H9 (cell line): ENCODE measurements around the gene SLC26A2. TPM values are rescaled to one million over a fixed set of nuclear protein-coding genes. Genes with fewer than 3 reads are reported as not detected.

ENCODE experiments used
- DNase-seq: peaks from one replicate; pipeline ENCODE4 v3.0.0-alpha.2; 2017
- H2AFZ ChIP-seq: one replicate; pipeline ENCODE4 v1.6.1; 2013; ENCODE audit warnings: mild to moderate bottlenecking, low read length, control low read depth, moderate library complexity
- H2AK5ac ChIP-seq: 2 replicates; pipeline ENCODE4 v1.6.1; 2013; ENCODE audit warnings: low read length, control low read depth, mixed read lengths; ENCODE audit not compliant: insufficient read length
- H2BK120ac ChIP-seq: one replicate; pipeline ENCODE4 v1.6.1; 2013; ENCODE audit warnings: low read depth, mild to moderate bottlenecking, low read length, control low read depth, inconsistent platforms; ENCODE audit not compliant: poor library complexity, severe bottlenecking
- H2BK12ac ChIP-seq: 2 replicates; pipeline ENCODE4 v1.6.1; 2013; ENCODE audit warnings: low read length, control low read depth, mixed read lengths, low read depth; ENCODE audit not compliant: insufficient read length
- H2BK15ac ChIP-seq: 2 replicates; pipeline ENCODE4 v1.6.1; 2013; ENCODE audit warnings: low read depth, low read length, control low read depth
- H2BK20ac ChIP-seq: one replicate; pipeline ENCODE4 v1.6.1; 2013; ENCODE audit warnings: low read depth, mild to moderate bottlenecking, low read length, control low read depth, inconsistent platforms; ENCODE audit not compliant: poor library complexity, severe bottlenecking
- H2BK5ac ChIP-seq: 2 replicates; pipeline ENCODE4 v1.6.1; 2013; ENCODE audit warnings: low read length, control low read depth, mixed read lengths; ENCODE audit not compliant: insufficient read length
- H3K14ac ChIP-seq: 2 replicates; pipeline ENCODE4 v1.6.1; 2013; ENCODE audit warnings: low read length, control low read depth; ENCODE audit not compliant: insufficient read depth
- H3K18ac ChIP-seq: 2 replicates; pipeline ENCODE4 v1.6.1; 2013; ENCODE audit warnings: low read depth, mild to moderate bottlenecking, mixed read lengths, low read length, control low read depth; ENCODE audit not compliant: insufficient read length
- H3K23ac ChIP-seq: 2 replicates; pipeline ENCODE4 v1.6.1; 2013; ENCODE audit warnings: low read length, control low read depth, mixed read lengths, low read depth; ENCODE audit not compliant: insufficient read length
- H3K23me2 ChIP-seq: 2 replicates; pipeline ENCODE4 v1.6.1; 2013; ENCODE audit warnings: low read depth, mild to moderate bottlenecking, mixed read lengths, low read length, control low read depth; ENCODE audit not compliant: insufficient read length, poor library complexity, severe bottlenecking
- H3K27ac ChIP-seq: 2 replicates; pipeline ENCODE4 v1.5.1; 2013; ENCODE audit warnings: low read length, control low read depth, mixed read lengths, low read depth; ENCODE audit not compliant: insufficient read length
- H3K27me3 ChIP-seq: 2 replicates; pipeline ENCODE4 v1.6.1; 2013; ENCODE audit warnings: low read length, control low read depth, inconsistent platforms; ENCODE audit not compliant: insufficient read depth
- H3K4ac ChIP-seq: 2 replicates; pipeline ENCODE4 v1.6.1; 2013; ENCODE audit warnings: low read depth, mild to moderate bottlenecking, control low read depth, inconsistent platforms, low read length, moderate library complexity
- H3K4me1 ChIP-seq: 2 replicates; pipeline ENCODE4 v1.6.1; 2013; ENCODE audit warnings: low read length, control low read depth, inconsistent platforms; ENCODE audit not compliant: insufficient read depth
- H3K4me2 ChIP-seq: 2 replicates; pipeline ENCODE4 v1.6.1; 2013; ENCODE audit warnings: low read length, control low read depth, mixed read lengths; ENCODE audit not compliant: insufficient read length, insufficient read depth
- H3K56ac ChIP-seq: 2 replicates; pipeline ENCODE4 v1.6.1; 2013; ENCODE audit warnings: low read depth, mild to moderate bottlenecking, mixed read lengths, low read length, control low read depth; ENCODE audit not compliant: insufficient read length
- H3K79me1 ChIP-seq: 2 replicates; pipeline ENCODE4 v1.6.1; 2013; ENCODE audit warnings: low read depth, mild to moderate bottlenecking, moderate library complexity, low read length, control low read depth, inconsistent platforms; ENCODE audit not compliant: insufficient read depth, poor library complexity, severe bottlenecking
- H3K79me2 ChIP-seq: 2 replicates; pipeline ENCODE4 v1.6.1; 2013; ENCODE audit warnings: low read length, control low read depth, inconsistent platforms; ENCODE audit not compliant: insufficient read depth
- H3K9ac ChIP-seq: 2 replicates; pipeline ENCODE4 v1.6.1; 2013; ENCODE audit warnings: low read length, control low read depth, mixed read lengths; ENCODE audit not compliant: insufficient read length; ENCODE audit errors: extremely low read depth
- H3K9me3 ChIP-seq: one replicate; pipeline ENCODE4 v1.6.1; 2013; ENCODE audit warnings: low read depth, low read length, inconsistent platforms; ENCODE audit not compliant: control insufficient read depth
- H3T11ph ChIP-seq: one replicate; pipeline ENCODE4 v1.6.1; 2013; ENCODE audit warnings: mild to moderate bottlenecking, low read length, control low read depth, inconsistent platforms
- H4K20me1 ChIP-seq: one replicate; pipeline ENCODE4 v1.6.1; 2013; ENCODE audit not compliant: control insufficient read depth, insufficient read length, insufficient read depth
- H4K5ac ChIP-seq: 2 replicates; pipeline ENCODE4 v1.6.1; 2013; ENCODE audit warnings: low read depth, mild to moderate bottlenecking, mixed read lengths, low read length, control low read depth; ENCODE audit not compliant: insufficient read length
- H4K8ac ChIP-seq: replicated peaks from 2 replicates; pipeline ENCODE4 v1.6.1; 2013; ENCODE audit warnings: low read length, control low read depth, mixed read lengths, low read depth; ENCODE audit not compliant: insufficient read length
- H4K91ac ChIP-seq: 2 replicates; pipeline ENCODE4 v1.6.1; 2013; ENCODE audit warnings: low read depth, mild to moderate bottlenecking, moderate library complexity, mixed read lengths, low read length, control low read depth; ENCODE audit not compliant: insufficient read length
- H3K27ac Mint-ChIP-seq, 3 experiments: 2 replicates in 2 of 3; 3 replicates in 1 of 3; pipeline ENCODE4 v1.8.0; 2020 to 2021; ENCODE audit warnings: mixed read lengths in 3 of 3, mild to moderate bottlenecking in 1 of 3, moderate library complexity in 1 of 3
- H3K27me3 Mint-ChIP-seq: 2 replicates; pipeline ENCODE4 v1.8.0; 2021; ENCODE audit warnings: low read depth, mild to moderate bottlenecking, moderate library complexity, mixed read lengths
- H3K36me3 Mint-ChIP-seq, 3 experiments: 2 replicates in 2 of 3; 3 replicates in 1 of 3; pipeline ENCODE4 v1.8.0; 2020 to 2021; ENCODE audit warnings: low read depth in 3 of 3, mixed read lengths in 3 of 3; ENCODE audit not compliant: insufficient read depth in 1 of 3
- H3K4me1 Mint-ChIP-seq, 2 experiments: 2 replicates each; pipeline ENCODE4 v1.8.0; 2020; ENCODE audit warnings: mixed read lengths in 2 of 2
- H3K4me3 Mint-ChIP-seq, 2 experiments: 2 replicates in 1 of 2; 3 replicates in 1 of 2; pipeline ENCODE4 v1.8.0; 2020 to 2021; ENCODE audit warnings: mild to moderate bottlenecking in 2 of 2, mixed read lengths in 2 of 2, moderate library complexity in 1 of 2
- H3K9me3 Mint-ChIP-seq, 2 experiments: 2 replicates in 1 of 2; 3 replicates in 1 of 2; pipeline ENCODE4 v1.8.0; 2020; ENCODE audit warnings: mild to moderate bottlenecking in 2 of 2, mixed read lengths in 2 of 2, moderate library complexity in 1 of 2
- CTCF ChIP-seq: fragments of 200-600 bp; sonication (generic); conservative IDR thresholded peaks from 3 replicates; pipeline ENCODE4 v1.8.0; 2021; ENCODE audit warnings: antibody characterized with exemption, mild to moderate bottlenecking
- WGBS: extraction: QIAGEN DNeasy Blood & Tissue Kit; methylation state at CpG from one replicate; pipeline ENCODE4 v1.1.7; 2013; ENCODE audit warnings: missing lambda C conversion rate, low lambda C conversion rate, mixed read lengths; ENCODE audit not compliant: insufficient read length; ENCODE audit errors: extremely low coverage; 5-methylcytosine and 5-hydroxymethylcytosine counted together
- total RNA-seq: library from RNA; stranded (reverse); gene quantifications from 2 replicates; pipeline ENCODE4 v1.2.1, GENCODE V29; 2021

The SLC26A2 gene
- total RNA-seq, 1 experiment from 2014 or later = 5.9 TPM

- no peak overlapping the region for H3K18ac ChIP-seq
- no peaks in the 10 kb centered on the region for H4K20me1 ChIP-seq
- no peak overlapping the region for H3K9ac ChIP-seq
- H3K4me1 ChIP-seq = no peaks in the 10 kb centered on the region
- no peak overlapping the region for H4K8ac ChIP-seq
- no peaks in the 10 kb centered on the region for H3K79me1 ChIP-seq
- no peak overlapping the region for H4K5ac ChIP-seq
- no peak overlapping the region for H3T11ph ChIP-seq
- Mint-ChIP-seq H3K4me3 (no peak overlapping the region; a peak in 1 of 5 replicates), H3K27me3 (peaks cover 23% of the 10 kb centered on the region), H3K9me3 (no peaks in the 10 kb centered on the region), H3K27ac (no peak overlapping the region), H3K36me3 (no peaks in the 10 kb centered on the region), H3K4me1 (peaks cover 0 to 4% of the 10 kb centered on the region in 2 experiments; a peak in 2 of 4 replicates)
- H2BK120ac ChIP-seq = no peak overlapping the region
- DNase-seq = no peak
- H3K4me2 ChIP-seq = no peak overlapping the region
- H3K79me2 ChIP-seq = no peaks in the 10 kb centered on the region
- TF ChIP-seq CTCF = no peak
- H3K4ac ChIP-seq = no peak overlapping the region
- H2AK5ac ChIP-seq = no peak overlapping the region
- H2AFZ ChIP-seq = no peak overlapping the region
- no peaks in the 10 kb centered on the region for H3K27me3 ChIP-seq
- H3K27ac ChIP-seq = no peak overlapping the region
- H3K9me3 ChIP-seq = no peaks in the 10 kb centered on the region
- no peak overlapping the region for H3K14ac ChIP-seq
- H2BK12ac ChIP-seq = no peak overlapping the region
- no peaks in the 10 kb centered on the region for H3K23me2 ChIP-seq
- no peak overlapping the region for H2BK15ac ChIP-seq
- no peak overlapping the region for H3K56ac ChIP-seq
- H4K91ac ChIP-seq = no peak overlapping the region
- WGBS = no CpG with 5 or more reads among the region's 1 CpG
- no peak overlapping the region for H2BK5ac ChIP-seq
- H3K23ac ChIP-seq = no peak overlapping the region
- no peak overlapping the region for H2BK20ac ChIP-seq
Observed at GRCh38 chr5:149936044-149936699, 24.4 kb upstream of the SLC26A2 start.
